PC-3 (cell line): Measurements from ENCODE around the gene WTAP. TPM values are rescaled to one million over a fixed set of nuclear protein-coding genes. Genes with fewer than 3 reads are reported as not detected.

ENCODE experiments used
- ATAC-seq: fragments of 200-7000 bp; cut with Tn5 transposase; 2 replicates; pipeline ENCODE4 v1.9.1; 2020; ENCODE audit warnings: mild to moderate bottlenecking, moderate library complexity
- BruUV-seq: library from RNA; stranded (reverse); fragments of 400-500 nt; replicated peaks from 2 replicates; lab custom pipeline; 2021; lab: Mats Ljungman, UMichigan
- CTCF ChIA-PET: fragments of 300-600 bp; sonication (Branson Sonifier 250); formaldehyde crosslinking; loops from one replicate; lab custom pipeline; 2022; ENCODE audit warnings: antibody characterized with exemption; lab: Charles Lee
- POLR2A ChIA-PET: fragments of 300-600 bp; sonication (Branson Sonifier 250); formaldehyde crosslinking; loops from one replicate; lab custom pipeline; 2022; ENCODE audit warnings: antibody characterized with exemption; ENCODE audit not compliant: unreplicated experiment; lab: Charles Lee
- DNase-seq: peaks from one replicate; pipeline ENCODE4 v3.0.0-alpha.2; 2015
- H2AFZ ChIP-seq: fragments of 300-600 bp; sonication (generic); 2 replicates; pipeline ENCODE4 v1.6.0; 2016; ENCODE audit warnings: antibody characterized with exemption, low read length
- H3F3A ChIP-seq: fragments of 300-600 bp; sonication (generic); one replicate; pipeline ENCODE4 v1.6.0; 2017; ENCODE audit warnings: antibody characterized with exemption, low read length, control low read depth, mild to moderate bottlenecking; ENCODE audit not compliant: unreplicated experiment
- H3K27ac ChIP-seq: fragments of 300-600 bp; sonication (generic); 2 replicates; pipeline ENCODE4 v1.5.1; 2016; ENCODE audit warnings: mild to moderate bottlenecking, low read length
- H3K27me3 ChIP-seq: fragments of 300-600 bp; sonication (generic); 2 replicates; pipeline ENCODE4 v1.6.1; 2016; ENCODE audit warnings: low read length, mixed read lengths
- H3K36me3 ChIP-seq: fragments of 300-600 bp; sonication (generic); 2 replicates; pipeline ENCODE4 v1.6.1; 2016; ENCODE audit warnings: low read depth, mixed run types, low read length, mixed read lengths
- H3K4me1 ChIP-seq: fragments of 300-600 bp; sonication (generic); 2 replicates; pipeline ENCODE4 v1.5.1; 2016; ENCODE audit warnings: low read length; ENCODE audit not compliant: insufficient read depth
- H3K4me2 ChIP-seq: fragments of 300-600 bp; sonication (generic); 2 replicates; pipeline ENCODE4 v1.6.0; 2016; ENCODE audit warnings: low read length
- H3K4me3 ChIP-seq: fragments of 300-600 bp; sonication (generic); 2 replicates; pipeline ENCODE4 v1.5.1; 2016; ENCODE audit warnings: mild to moderate bottlenecking, low read length, mixed read lengths
- H3K79me2 ChIP-seq: fragments of 300-600 bp; sonication (generic); 2 replicates; pipeline ENCODE4 v1.6.1; 2017; ENCODE audit warnings: low read length, mixed read lengths
- H3K9ac ChIP-seq: fragments of 300-600 bp; sonication (generic); 2 replicates; pipeline ENCODE4 v1.6.0; 2016; ENCODE audit warnings: mild to moderate bottlenecking, low read length
- H3K9me2 ChIP-seq: fragments of 300-600 bp; sonication (generic); replicated peaks from 2 replicates; pipeline ENCODE4 v1.6.1; 2016; ENCODE audit warnings: mixed run types, low read length, mixed read lengths
- H3K9me3 ChIP-seq: fragments of 300-600 bp; sonication (generic); 2 replicates; pipeline ENCODE4 v1.6.1; 2016; ENCODE audit warnings: low read length, mixed read lengths
- H4K20me1 ChIP-seq: fragments of 300-600 bp; sonication (generic); 2 replicates; pipeline ENCODE4 v1.6.1; 2016; ENCODE audit warnings: low read length, mixed read lengths
- CTCF ChIP-seq: fragments of 300-600 bp; sonication (generic); conservative IDR thresholded peaks from 2 replicates; pipeline ENCODE4 v1.5.1; 2017; ENCODE audit warnings: antibody characterized with exemption, low read depth, mild to moderate bottlenecking, low read length
- EZH2 ChIP-seq: fragments of 300-600 bp; sonication (generic); IDR thresholded peaks from one replicate; pipeline ENCODE4 v1.6.1; 2017; ENCODE audit warnings: antibody characterized with exemption, mild to moderate bottlenecking, low read length; ENCODE audit not compliant: unreplicated experiment
- EZH2phosphoT487 ChIP-seq: fragments of 300-600 bp; sonication (generic); IDR thresholded peaks from 2 replicates; pipeline ENCODE4 v1.6.1; 2018; ENCODE audit warnings: mild to moderate bottlenecking, antibody characterized with exemption, low read length, borderline replicate concordance
- intact Hi-C: fragments of 100-400 bp; cut with micrococcal nuclease; formaldehyde crosslinking; loops from 2 replicates; pipeline ENCODE4 v1.9.0; 2023
- total RNA-seq: library from RNA; depleted of rRNA; stranded (reverse); fragments of >200 nt; gene quantifications from 2 replicates; pipeline ENCODE4 v1.2.3, GENCODE V29; 2014

Gene WTAP
- total RNA-seq, 1 experiment from 2014 or later, result 54.5 TPM

GRCh38 chr6:159726255-159726917, 920 bp upstream of the WTAP start:
- peaks cover 15% of the 10 kb centered on the region; the same call in 1 of the 2 replicates for H3K36me3 ChIP-seq
- peak; percentile 4 for DNase-seq
- CTCF ChIA-PET, result no interaction called here
- H3K4me3 ChIP-seq, result peak overlapping the region; percentile 87
- no peaks in the 10 kb centered on the region for H3K9me2 ChIP-seq
- TSS peak; percentile 75 for BruUV-seq
- POLR2A ChIA-PET, result interaction anchor here (0.9 kb wide), 1 partner anchor 63 kb away, joined by 9 read pairs; the partner anchor contains the start of gene TCP1
- H4K20me1 ChIP-seq, result peaks cover 36% of the 10 kb centered on the region
- no peaks in the 10 kb centered on the region for H3F3A ChIP-seq
- H3K9ac ChIP-seq, result peak overlapping the region; percentile 97
- H3K9me3 ChIP-seq, result no peaks in the 10 kb centered on the region
- no peaks in the 10 kb centered on the region for H3K27me3 ChIP-seq
- peaks cover 16% of the 10 kb centered on the region for H3K4me1 ChIP-seq
- peak overlapping the region; percentile 96 for H3K27ac ChIP-seq
- peak; percentile 22 for ATAC-seq
- no peak for TF ChIP-seq EZH2
- TF ChIP-seq EZH2phosphoT487, result no peak
- no peak for TF ChIP-seq CTCF
- peak overlapping the region; percentile 85 for H3K4me2 ChIP-seq
- peak overlapping the region; percentile 88 for H2AFZ ChIP-seq
- intact Hi-C loops, result loop anchor here (1.0 to 2.0 kb wide), 3 partner anchors 32 to 62 kb away; partner anchors contain the start of gene TCP1
- H3K79me2 ChIP-seq, result peaks cover 91% of the 10 kb centered on the region

GRCh38 chr6:159727717-159728445, 575 bp downstream of the WTAP start:
- Histone ChIP-seq H3K79me2 (peaks cover 95% of the 10 kb centered on the region), H3K27ac (peak overlapping the region; percentile 40; the same call in 1 of the 2 replicates), H3K4me1 (peaks cover 16% of the 10 kb centered on the region), H3K4me3 (peak overlapping the region; percentile 99), H3K27me3 (no peaks in the 10 kb centered on the region), H3K9me2 (no peaks in the 10 kb centered on the region), H3K4me2 (peak overlapping the region; percentile 89), H2AFZ (no peak overlapping the region), H3K9me3 (no peaks in the 10 kb centered on the region), H3K9ac (peak overlapping the region; percentile 97), H4K20me1 (peaks cover 45% of the 10 kb centered on the region), H3F3A (no peaks in the 10 kb centered on the region), H3K36me3 (peaks cover 15% of the 10 kb centered on the region; the same call in 1 of the 2 replicates)
- no peak for TF ChIP-seq CTCF
- no peak for TF ChIP-seq EZH2
- no peak for TF ChIP-seq EZH2phosphoT487
- ChIA-PET CTCF (no interaction called here), POLR2A (no interaction called here)
- intact Hi-C loops, result loop anchor here (2.0 kb wide), 2 partner anchors 31 to 61 kb away; partner anchors contain the start of gene TCP1
- BruUV-seq, result no TSS peak
- DNase-seq, result peak; percentile 5
- peak; percentile 29 for ATAC-seq
